A172 (cell line): ENCODE results near the gene SH2D1B. TPM values are rescaled to one million over a fixed set of nuclear protein-coding genes. Genes with fewer than 3 reads are reported as not detected.
"Not testable (repeated sequence)": the region's sequence is repeated elsewhere in the genome, so short reads cannot be mapped to it uniquely, and the experiment has no call there.

ENCODE experiments used
- DNase-seq: peaks from one replicate; pipeline ENCODE4 v3.0.0-alpha.2; 2015; ENCODE audit warnings: low spot score
- total RNA-seq: library from RNA; depleted of rRNA; stranded (reverse); fragments of >200 nt; shearing (Covaris generic); gene quantifications from 2 replicates; pipeline ENCODE4 v1.2.3, GENCODE V29; 2014; rRNA removed

Gene SH2D1B
- total RNA-seq, 1 experiment from 2014 or later = 0.03 TPM

- no peak for DNase-seq
Observed at GRCh38 chr1:162363823-162364222, 48.1 kb downstream of the SH2D1B start.

- DNase-seq = no peak
Observed at GRCh38 chr1:162361349-162361748, 50.6 kb downstream of the SH2D1B start.

GRCh38 chr1:162360874-162361260, 51.1 kb downstream of the SH2D1B start:
- no peak for DNase-seq

GRCh38 chr1:162360237-162360873, 51.6 kb downstream of the SH2D1B start:
- no peak for DNase-seq

- no peak for DNase-seq
Observed at GRCh38 chr1:162359523-162360236, 52.3 kb downstream of the SH2D1B start.

- no peak for DNase-seq
Observed at GRCh38 chr1:162358928-162359327, 53.0 kb downstream of the SH2D1B start.

GRCh38 chr1:162357681-162358266, 54.2 kb downstream of the SH2D1B start:
- peak; percentile 52 for DNase-seq

GRCh38 chr1:162353702-162354101, 58.2 kb downstream of the SH2D1B start:
- DNase-seq = no peak

GRCh38 chr1:162353078-162353477, 58.9 kb downstream of the SH2D1B start:
- no peak for DNase-seq

- not testable (repeated sequence) for DNase-seq
Observed at GRCh38 chr1:162351874-162352273, 60.1 kb downstream of the SH2D1B start.

GRCh38 chr1:162351246-162351842, 60.6 kb downstream of the SH2D1B start:
- DNase-seq = no peak

GRCh38 chr1:162349635-162350330, 62.2 kb downstream of the SH2D1B start:
- DNase-seq = peak; percentile 93

- DNase-seq = peak; percentile 27
Observed at GRCh38 chr1:162347281-162347680, 64.7 kb downstream of the SH2D1B start.

Other genes with a start within 250 kb of the SH2D1B start
- not detected in 2 replicates for gene SPATA46, start 35.3 kb downstream of the SH2D1B start, total RNA-seq
- 1.9 and 2.9 TPM in 2 replicates for gene C1orf226, start 30.4 kb downstream of the SH2D1B start, total RNA-seq
- gene UHMK1, start 85.7 kb upstream of the SH2D1B start, total RNA-seq = 165 and 191 TPM in 2 replicates
- 247 and 258 TPM in 2 replicates for gene UAP1, start 149.6 kb upstream of the SH2D1B start, total RNA-seq
- gene DDR2, start 220.3 kb upstream of the SH2D1B start, total RNA-seq = 73.0 and 84.2 TPM in 2 replicates